CD4-positive, alpha-beta T cell (primary cell): Measurements from ENCODE around the gene POTEB3. TPM values are rescaled to one million over a fixed set of nuclear protein-coding genes. Genes with fewer than 3 reads are reported as not detected.
"Not testable (repeated sequence)": the region's sequence is repeated elsewhere in the genome, so short reads cannot be mapped to it uniquely, and the experiment has no call there.

Experiments
- ATAC-seq: fragments of 200-7000 bp; cut with Tn5 transposase; one replicate; pipeline ENCODE4 v1.10.0; 2022; ENCODE audit warnings: mild to moderate bottlenecking; ENCODE audit not compliant: poor library complexity
- CTCF ChIA-PET: fragments of 350-600 bp; sonication (Branson Sonifier 250); formaldehyde crosslinking; loops from one replicate; lab custom pipeline; 2021; ENCODE audit warnings: antibody characterized with exemption, inconsistent platforms; lab: Charles Lee
- POLR2A ChIA-PET: fragments of 350-600 bp; sonication (Branson Sonifier 250); formaldehyde crosslinking; loops from one replicate; lab custom pipeline; 2021; ENCODE audit warnings: antibody characterized with exemption, inconsistent platforms; lab: Charles Lee
- DNase-seq, 14 experiments: peaks; one replicate each; pipeline ENCODE4 v3.0.0-alpha.2; 2013 to 2020; ENCODE audit warnings: mixed read lengths in 2 of 14
- H3K27ac ChIP-seq, 2 donors: one replicate each; pipeline versions ENCODE4 v1.5.1 to v1.7.0; 2013; ENCODE audit warnings: low read length in 2 of 2, low read depth in 1 of 2, mild to moderate bottlenecking in 1 of 2
- H3K27me3 ChIP-seq, 2 experiments: 1 replicate in 1 of 2; 2 replicates in 1 of 2; pipeline versions ENCODE4 v1.6.1 to v1.7.0; 2013; ENCODE audit warnings: low read length in 2 of 2, control low read depth in 1 of 2, mild to moderate bottlenecking in 1 of 2, moderate library complexity in 1 of 2; ENCODE audit not compliant: insufficient read depth in 2 of 2, control insufficient read depth in 1 of 2
- H3K36me3 ChIP-seq: one replicate; pipeline ENCODE4 v1.6.1; 2013; ENCODE audit warnings: low read length, control low read depth; ENCODE audit not compliant: insufficient read depth
- H3K4me1 ChIP-seq: one replicate; pipeline ENCODE4 v1.6.1; 2013; ENCODE audit warnings: low read length, control low read depth; ENCODE audit not compliant: insufficient read depth
- H3K4me3 ChIP-seq: one replicate; pipeline ENCODE4 v1.5.1; 2013; ENCODE audit warnings: mild to moderate bottlenecking, low read length, moderate library complexity
- H3K9me3 ChIP-seq, 2 experiments: 1 replicate in 1 of 2; 2 replicates in 1 of 2; pipeline versions ENCODE4 v1.6.1 to v1.7.0; 2013; ENCODE audit warnings: low read length in 2 of 2, mild to moderate bottlenecking in 2 of 2, control low read depth in 1 of 2, moderate library complexity in 1 of 2; ENCODE audit not compliant: control insufficient read depth in 1 of 2, insufficient read depth in 1 of 2
- H3K27ac Mint-ChIP-seq: one replicate; pipeline ENCODE4 v1.8.0; 2020; ENCODE audit warnings: mixed read lengths
- H3K27me3 Mint-ChIP-seq: one replicate; pipeline ENCODE4 v1.8.0; 2021; ENCODE audit warnings: mixed read lengths
- H3K36me3 Mint-ChIP-seq: one replicate; pipeline ENCODE4 v1.8.0; 2021; ENCODE audit warnings: low read depth, mixed read lengths
- H3K4me1 Mint-ChIP-seq: one replicate; pipeline ENCODE4 v1.8.0; 2021; ENCODE audit warnings: low read depth, mixed read lengths
- H3K4me3 Mint-ChIP-seq: one replicate; pipeline ENCODE4 v1.8.0; 2020; ENCODE audit warnings: mild to moderate bottlenecking, mixed read lengths
- H3K9me3 Mint-ChIP-seq: one replicate; pipeline ENCODE4 v1.8.0; 2020; ENCODE audit warnings: mixed read lengths
- intact Hi-C, 2 experiments: fragments of 100-400 bp; cut with DNase I in 1 of 2; cut with micrococcal nuclease in 1 of 2; formaldehyde crosslinking; loops; one replicate each; pipeline versions ENCODE4 v1.15.1 to v1.9.0; 2023 to 2025; cut with DNase I, micrococcal nuclease
- microRNA-seq: library from miRNA; unstranded; fragments of <30 nt; microRNA quantifications from one replicate; pipeline ENCODE4 v1.2.0, GENCODE V29; 2021; ENCODE audit warnings: borderline microRNAs expressed, borderline replicate concordance
- total RNA-seq, 174 experiments: library from RNA in 2 of 174; stranded (reverse) in 2 of 174; gene quantifications; one replicate each; pipeline ENCODE4 v1.2.3 and lab custom pipeline; 2021 to 2026

Gene POTEB3
- total RNA-seq, 2 experiments from 2014 or later, result not detected

DNA sequence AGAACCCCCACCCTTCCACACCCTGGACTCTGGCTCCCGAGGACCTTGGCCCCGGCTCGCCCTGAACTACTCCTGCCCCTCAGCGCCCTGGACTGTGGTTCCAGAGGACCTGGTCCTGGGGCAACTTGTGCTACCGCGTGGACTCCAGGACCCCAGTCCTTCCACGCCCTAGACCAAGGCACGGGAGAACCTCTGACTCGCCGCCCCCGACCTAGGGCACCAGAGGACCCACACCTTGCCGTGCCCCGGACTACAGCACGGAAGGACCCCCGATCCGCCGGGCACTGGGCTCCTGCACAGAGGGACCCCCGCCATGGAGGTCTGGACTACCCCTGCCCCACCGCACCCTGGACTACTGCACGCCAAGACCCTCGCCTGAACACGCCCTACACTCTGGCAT is 71.7 kb downstream of the POTEB3 start:
- H3K9me3 Mint-ChIP-seq, H3K4me1 ChIP-seq, H3K27ac ChIP-seq, intact Hi-C loops, H3K27me3 Mint-ChIP-seq, H3K36me3 ChIP-seq, H3K27ac Mint-ChIP-seq, CTCF ChIA-PET, H3K9me3 ChIP-seq, POLR2A ChIA-PET, H3K4me3 ChIP-seq, H3K27me3 ChIP-seq, H3K4me1 Mint-ChIP-seq, ATAC-seq, H3K36me3 Mint-ChIP-seq, H3K4me3 Mint-ChIP-seq: not testable (repeated sequence)
- DNase-seq, result peak in 1 of 14 experiments; percentile 0

Small RNAs within 50 kb of the gene (microRNA-seq; reads per million reads assigned to microRNA genes)
- not detected for gene MIR3118-3
